ENCODE measurements around the gene PUSL1. TPM values are rescaled to one million over a fixed set of nuclear protein-coding genes. Genes with fewer than 3 reads are reported as not detected.

The PUSL1 gene
- total and polyA plus RNA-seq, 2 of the 4 experiments (the other 2 are of a cell fraction) = 10.9 to 33.0 TPM

DNA sequence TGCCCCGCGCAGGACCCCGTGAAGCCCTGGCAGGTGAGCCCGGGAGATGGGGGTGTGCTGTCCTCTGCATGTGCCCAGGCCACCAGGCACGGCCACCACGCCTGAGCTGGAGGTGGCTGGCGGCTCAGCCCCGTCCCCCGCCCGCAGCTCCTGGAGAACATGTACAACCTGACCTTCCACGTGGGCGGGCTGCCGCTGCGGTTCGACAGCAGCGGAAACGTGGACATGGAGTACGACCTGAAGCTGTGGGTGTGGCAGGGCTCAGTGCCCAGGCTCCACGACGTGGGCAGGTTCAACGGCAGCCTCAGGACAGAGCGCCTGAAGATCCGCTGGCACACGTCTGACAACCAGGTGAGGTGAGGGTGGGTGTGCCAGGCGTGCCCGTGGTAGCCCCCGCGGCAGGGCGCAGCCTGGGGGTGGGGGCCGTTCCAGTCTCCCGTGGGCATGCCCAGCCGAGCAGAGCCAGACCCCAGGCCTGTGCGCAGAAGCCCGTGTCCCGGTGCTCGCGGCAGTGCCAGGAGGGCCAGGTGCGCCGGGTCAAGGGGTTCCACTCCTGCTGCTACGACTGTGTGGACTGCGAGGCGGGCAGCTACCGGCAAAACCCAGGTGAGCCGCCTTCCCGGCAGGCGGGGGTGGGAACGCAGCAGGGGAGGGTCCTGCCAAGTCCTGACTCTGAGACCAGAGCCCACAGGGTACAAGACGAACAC, 24.5 kb downstream of the PUSL1 start:
- dilution Hi-C loops (cut with HindIII; ENCODE audit: low sequenced_read_pairs, unreplicated experiment) = no loop called here
- no peaks in the 10 kb centered on the region for H3K4me1 ChIP-seq (ENCODE audit: control insufficient read depth, insufficient read depth, low read length)
- H3K9me3 ChIP-seq (ENCODE audit: control insufficient read depth, insufficient read depth, low read length) = no peaks in the 10 kb centered on the region
- no peak overlapping the region for H3K18ac ChIP-seq (ENCODE audit: low read depth, low read length)
- intact Hi-C loops (cut with micrococcal nuclease) = no loop called here
- H3K4me3 ChIP-seq (ENCODE audit: insufficient read depth, low read depth, low read length) = no peak overlapping the region
- no peak overlapping the region for H2AFZ ChIP-seq (replicated peaks; ENCODE audit: low read length, poor library complexity)
- H3K56ac ChIP-seq (ENCODE audit: extremely low read depth, insufficient read depth, low read length) = no peak overlapping the region
- H3K4me2 ChIP-seq (ENCODE audit: low read depth, low read length) = no peak overlapping the region
- WGBS, 2 experiments (ENCODE audit: extremely low coverage in 2 of 2, insufficient read length in 1 of 2) = 90% methylated on average over 28 of the region's 48 CpGs; no CpG with 5 or more reads in 1 of the 2 experiments
- no peak overlapping the region for H2BK20ac ChIP-seq (ENCODE audit: low read depth, low read length)
- no peak overlapping the region for H2AK9ac ChIP-seq (replicated peaks; ENCODE audit: low read depth, low read length, poor library complexity)
- no peak overlapping the region for H4K8ac ChIP-seq (ENCODE audit: low read depth in 2 of 2, low read length in 2 of 2)
- H3K14ac ChIP-seq (replicated peaks; ENCODE audit: low read depth, low read length) = no peak overlapping the region
- H3K9me1 ChIP-seq (ENCODE audit: insufficient read depth, low read length) = peaks cover 9% of the 10 kb centered on the region
- H2BK5ac ChIP-seq (ENCODE audit: low read depth, low read length, poor library complexity, severe bottlenecking) = no peak overlapping the region
- H3K27me3 ChIP-seq (ENCODE audit: control insufficient read depth, insufficient read depth, low read length) = no peaks in the 10 kb centered on the region
- no peak overlapping the region for H2AK5ac ChIP-seq (ENCODE audit: low read depth, low read length)
- no peak overlapping the region for H3K9ac ChIP-seq (ENCODE audit: low read depth, low read length)
- H3K4ac ChIP-seq (ENCODE audit: low read depth, low read length) = no peak overlapping the region
- H3K27ac ChIP-seq (ENCODE audit: insufficient read depth, low read length) = no peak overlapping the region
- H4K91ac ChIP-seq (ENCODE audit: insufficient read depth, low read depth, low read length) = no peak overlapping the region
- H4K20me1 ChIP-seq (ENCODE audit: insufficient read depth, low read length) = peaks cover 19% of the 10 kb centered on the region
- H4K5ac ChIP-seq (ENCODE audit: low read depth, low read length) = no peak overlapping the region
- H2BK120ac ChIP-seq (ENCODE audit: low read depth, low read length) = no peak overlapping the region
- no TSS peak for BruUV-seq (replicated peaks)
- ChIA-PET POLR2A (ENCODE audit: unreplicated experiment) (no interaction called here), CTCF (no interaction called here)
- no peak for DNase-seq
- peaks cover 16% of the 10 kb centered on the region for H3K36me3 ChIP-seq (ENCODE audit: control insufficient read depth, insufficient read depth, low read length)
- peaks cover 7 to 11% of the 10 kb centered on the region in 2 experiments; a peak in 2 of 4 replicates for H3K79me1 ChIP-seq (ENCODE audit: low read depth in 1 of 2, low read length in 2 of 2)
- H3K23ac ChIP-seq (ENCODE audit: low read depth, low read length) = no peak overlapping the region
- TF ChIP-seq RAD21 (IDR thresholded peaks at IDR 0.05; ENCODE audit: low read length) = no peak
- no peak for TF ChIP-seq POLR2A (IDR thresholded peaks at IDR 0.05; ENCODE audit: low read depth, low read length)
- TF ChIP-seq, protein P1, sequence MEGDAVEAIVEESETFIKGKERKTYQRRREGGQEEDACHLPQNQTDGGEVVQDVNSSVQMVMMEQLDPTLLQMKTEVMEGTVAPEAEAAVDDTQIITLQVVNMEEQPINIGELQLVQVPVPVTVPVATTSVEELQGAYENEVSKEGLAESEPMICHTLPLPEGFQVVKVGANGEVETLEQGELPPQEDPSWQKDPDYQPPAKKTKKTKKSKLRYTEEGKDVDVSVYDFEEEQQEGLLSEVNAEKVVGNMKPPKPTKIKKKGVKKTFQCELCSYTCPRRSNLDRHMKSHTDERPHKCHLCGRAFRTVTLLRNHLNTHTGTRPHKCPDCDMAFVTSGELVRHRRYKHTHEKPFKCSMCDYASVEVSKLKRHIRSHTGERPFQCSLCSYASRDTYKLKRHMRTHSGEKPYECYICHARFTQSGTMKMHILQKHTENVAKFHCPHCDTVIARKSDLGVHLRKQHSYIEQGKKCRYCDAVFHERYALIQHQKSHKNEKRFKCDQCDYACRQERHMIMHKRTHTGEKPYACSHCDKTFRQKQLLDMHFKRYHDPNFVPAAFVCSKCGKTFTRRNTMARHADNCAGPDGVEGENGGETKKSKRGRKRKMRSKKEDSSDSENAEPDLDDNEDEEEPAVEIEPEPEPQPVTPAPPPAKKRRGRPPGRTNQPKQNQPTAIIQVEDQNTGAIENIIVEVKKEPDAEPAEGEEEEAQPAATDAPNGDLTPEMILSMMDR (conservative IDR thresholded peaks at IDR 0.05; ENCODE audit: low read depth, low read length) = no peak
- no peak for TF ChIP-seq FOS (IDR thresholded peaks at IDR 0.05; ENCODE audit: low read depth, low read length)
- TF ChIP-seq BHLHE40 (IDR thresholded peaks at IDR 0.05; ENCODE audit: low read depth, low read length) = no peak
- TF ChIP-seq, protein P2, sequence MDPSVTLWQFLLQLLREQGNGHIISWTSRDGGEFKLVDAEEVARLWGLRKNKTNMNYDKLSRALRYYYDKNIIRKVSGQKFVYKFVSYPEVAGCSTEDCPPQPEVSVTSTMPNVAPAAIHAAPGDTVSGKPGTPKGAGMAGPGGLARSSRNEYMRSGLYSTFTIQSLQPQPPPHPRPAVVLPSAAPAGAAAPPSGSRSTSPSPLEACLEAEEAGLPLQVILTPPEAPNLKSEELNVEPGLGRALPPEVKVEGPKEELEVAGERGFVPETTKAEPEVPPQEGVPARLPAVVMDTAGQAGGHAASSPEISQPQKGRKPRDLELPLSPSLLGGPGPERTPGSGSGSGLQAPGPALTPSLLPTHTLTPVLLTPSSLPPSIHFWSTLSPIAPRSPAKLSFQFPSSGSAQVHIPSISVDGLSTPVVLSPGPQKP (IDR thresholded peaks at IDR 0.05; ENCODE audit: borderline replicate concordance, low read depth, low read length) = no peak
- TF ChIP-seq CHD1 (IDR thresholded peaks at IDR 0.05; ENCODE audit: low read depth, low read length) = no peak
- TF ChIP-seq RFX5 (IDR thresholded peaks at IDR 0.05; ENCODE audit: low read depth, low read length) = no peak
- TF ChIP-seq, protein P3, sequence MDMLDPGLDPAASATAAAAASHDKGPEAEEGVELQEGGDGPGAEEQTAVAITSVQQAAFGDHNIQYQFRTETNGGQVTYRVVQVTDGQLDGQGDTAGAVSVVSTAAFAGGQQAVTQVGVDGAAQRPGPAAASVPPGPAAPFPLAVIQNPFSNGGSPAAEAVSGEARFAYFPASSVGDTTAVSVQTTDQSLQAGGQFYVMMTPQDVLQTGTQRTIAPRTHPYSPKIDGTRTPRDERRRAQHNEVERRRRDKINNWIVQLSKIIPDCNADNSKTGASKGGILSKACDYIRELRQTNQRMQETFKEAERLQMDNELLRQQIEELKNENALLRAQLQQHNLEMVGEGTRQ (IDR thresholded peaks at IDR 0.05; ENCODE audit: low read depth, low read length) = no peak
- TF ChIP-seq RCOR1 (IDR thresholded peaks at IDR 0.05; ENCODE audit: insufficient replicate concordance, low read length) = no peak
- H2BK15ac ChIP-seq (ENCODE audit: low read depth, low read length) = no peak overlapping the region
- no peak for ATAC-seq (ENCODE audit: low read depth)
- in situ Hi-C loops (cut with MboI; ENCODE audit: low sequenced_read_pairs) = no loop called here
